HepG2 (cell line): ENCODE measurements around the gene RAD50. TPM values are rescaled to one million over a fixed set of nuclear protein-coding genes. Genes with fewer than 3 reads are reported as not detected.

Source experiments
- ATAC-seq: fragments of 200-7000 bp; cut with Tn5 transposase; 3 replicates; pipeline ENCODE4 v1.9.1; 2020; ENCODE audit warnings: mild to moderate bottlenecking, moderate library complexity
- BruUV-seq: library from RNA; stranded (reverse); fragments of 400-500 nt; replicated peaks from 2 replicates; lab custom pipeline; 2021; lab: Mats Ljungman, UMichigan
- CTCF ChIA-PET: fragments of 300-600 bp; formaldehyde crosslinking; extraction: SDS; loops from one replicate; lab custom pipeline; 2021; ENCODE audit warnings: low total read pairs, inconsistent platforms, low intra/inter-chr PET ratio; lab: Yijun Ruan, JAX
- POLR2A ChIA-PET: fragments of 350-600 bp; sonication (Branson Sonifier 250); formaldehyde crosslinking; loops from one replicate; lab custom pipeline; 2020; ENCODE audit warnings: antibody characterized with exemption, inconsistent platforms; lab: Yijun Ruan, JAX
- DNase-seq: peaks from one replicate; pipeline ENCODE4 v3.0.0-alpha.2; 2015; ENCODE audit warnings: low spot score
- FAIRE-seq: peaks from 3 replicates; lab custom pipeline; 2011; peaks lifted over from hg19 to GRCh38; lab: Jason Lieb, UNC
- H2AFZ ChIP-seq: one replicate; pipeline ENCODE4 v1.6.1; 2011; ENCODE audit warnings: low read length, inconsistent platforms
- H3K27ac ChIP-seq: fragments of 300-600 bp; 3 replicates; pipeline ENCODE4 v1.8.0; 2011; ENCODE audit warnings: mixed run types, mild to moderate bottlenecking, mixed read lengths, low read length, inconsistent platforms; ENCODE audit not compliant: insufficient read depth; ENCODE audit errors: extremely low read length
- H3K27me3 ChIP-seq, 2 experiments: fragments of 200-600 bp in 1 of 2; 2 replicates in 1 of 2; 3 replicates in 1 of 2; pipeline versions ENCODE4 v1.6.0 to v1.8.0; 2011; ENCODE audit warnings: low read length in 2 of 2, mild to moderate bottlenecking in 2 of 2, moderate library complexity in 2 of 2, inconsistent platforms in 1 of 2; ENCODE audit not compliant: insufficient read depth in 2 of 2, control insufficient read depth in 1 of 2
- H3K36me3 ChIP-seq, 2 experiments: fragments of 200-600 bp in 1 of 2; replicated peaks in 1 of 2; 2 replicates in 1 of 2; 3 replicates in 1 of 2; pipeline versions ENCODE4 v1.5.1 to v1.8.0; 2011; ENCODE audit warnings: low read length in 2 of 2, inconsistent platforms in 1 of 2; ENCODE audit not compliant: insufficient read depth in 2 of 2, control insufficient read depth in 1 of 2
- H3K4me1 ChIP-seq: 2 replicates; pipeline ENCODE4 v1.5.1; 2012; ENCODE audit warnings: low read length, inconsistent platforms; ENCODE audit not compliant: insufficient read depth
- H3K4me2 ChIP-seq: 2 replicates; pipeline ENCODE4 v1.6.0; 2011; ENCODE audit warnings: low read depth, low read length, inconsistent platforms
- H3K4me3 ChIP-seq, 3 experiments: fragments of 200-600 bp in 1 of 3; sonication (generic), shearing (Covaris generic) in 1 of 3; replicated peaks in 1 of 3; 2 replicates each; pipeline ENCODE4 v1.5.1; 2011 to 2016; ENCODE audit warnings: low read length in 3 of 3, inconsistent platforms in 2 of 3, low read depth in 2 of 3, mild to moderate bottlenecking in 2 of 3, control low read depth in 1 of 3, mixed read lengths in 1 of 3; ENCODE audit not compliant: insufficient read depth in 1 of 3
- H3K79me2 ChIP-seq: one replicate; pipeline ENCODE4 v1.6.1; 2011; ENCODE audit warnings: low read length, inconsistent platforms; ENCODE audit not compliant: insufficient read depth
- H3K9ac ChIP-seq: 2 replicates; pipeline ENCODE4 v1.6.0; 2011; ENCODE audit warnings: mild to moderate bottlenecking, low read depth, low read length, inconsistent platforms; ENCODE audit not compliant: insufficient read depth
- H3K9me3 ChIP-seq: 2 replicates; pipeline ENCODE4 v1.5.1; 2012; ENCODE audit warnings: mild to moderate bottlenecking, low read length
- H4K20me1 ChIP-seq: 2 replicates; pipeline ENCODE4 v1.6.0; 2011; ENCODE audit warnings: inconsistent platforms, mild to moderate bottlenecking, low read length, moderate library complexity; ENCODE audit not compliant: insufficient read depth
- ARNT2 ChIP-seq: sonication (generic); formaldehyde crosslinking; IDR thresholded peaks from 2 replicates; pipeline ENCODE4 v1.8.0; 2022; ENCODE audit warnings: mild to moderate bottlenecking, low read depth, missing genetic modification reagents, moderate library complexity
- CHD2 ChIP-seq: IDR thresholded peaks from 2 replicates; pipeline ENCODE4 v1.6.1; 2011; ENCODE audit warnings: low read depth, low read length, improper control_type of control experiment
- HDAC1 ChIP-seq: sonication (generic); formaldehyde crosslinking; IDR thresholded peaks from 2 replicates; pipeline ENCODE4 v1.5.1; 2020; ENCODE audit warnings: mild to moderate bottlenecking, missing genetic modification reagents
- KDM5B ChIP-seq: sonication (generic); formaldehyde crosslinking; IDR thresholded peaks from 2 replicates; pipeline ENCODE4 v1.4.0; 2020; ENCODE audit warnings: missing genetic modification reagents, mild to moderate bottlenecking, borderline replicate concordance
- MEIS2 ChIP-seq: sonication (generic); formaldehyde crosslinking; IDR thresholded peaks from 2 replicates; pipeline ENCODE4 v1.9.0; 2021; ENCODE audit warnings: mild to moderate bottlenecking, missing genetic modification reagents
- NCOA1 ChIP-seq: sonication (generic); formaldehyde crosslinking; IDR thresholded peaks from 2 replicates; pipeline ENCODE4 v1.9.0; 2021; ENCODE audit warnings: missing genetic modification reagents
- NRL ChIP-seq: sonication (generic); formaldehyde crosslinking; IDR thresholded peaks from 2 replicates; pipeline ENCODE4 v1.5.0; 2020; ENCODE audit warnings: missing genetic modification reagents, mild to moderate bottlenecking, moderate library complexity, borderline replicate concordance
- PAWR ChIP-seq: sonication (generic); formaldehyde crosslinking; IDR thresholded peaks from 2 replicates; pipeline ENCODE4 v1.4.0; 2020; ENCODE audit warnings: missing genetic modification reagents, mild to moderate bottlenecking, borderline replicate concordance
- RBFOX2 ChIP-seq: fragments of 200-400 bp; formaldehyde crosslinking; IDR thresholded peaks from 2 replicates; pipeline ENCODE4 v1.6.1; 2017; ENCODE audit warnings: low read depth, mild to moderate bottlenecking, low read length
- SIX4 ChIP-seq: sonication (generic); formaldehyde crosslinking; IDR thresholded peaks from 2 replicates; pipeline ENCODE4 v1.4.0; 2020; ENCODE audit warnings: missing genetic modification reagents
- SOX13 ChIP-seq, 3 experiments: fragments of 450-650 bp in 1 of 3; sonication (generic) in 1 of 3; formaldehyde crosslinking in 1 of 3; IDR thresholded peaks in 2 of 3; conservative IDR thresholded peaks in 1 of 3; 2 replicates each; pipeline versions ENCODE4 v1.5.0 to v1.6.1; 2016 to 2020; ENCODE audit warnings: antibody characterized with exemption in 1 of 3, mild to moderate bottlenecking in 1 of 3, missing compliant biosample characterization in 1 of 3, missing genetic modification reagents in 1 of 3, moderate library complexity in 1 of 3
- STAG1 ChIP-seq: sonication (generic); formaldehyde crosslinking; IDR thresholded peaks from 2 replicates; pipeline ENCODE4 v1.4.0; 2020; ENCODE audit warnings: missing genetic modification reagents
- ZFX ChIP-seq: sonication (generic); formaldehyde crosslinking; IDR thresholded peaks from 2 replicates; pipeline ENCODE4 v1.4.0; 2020; ENCODE audit warnings: mild to moderate bottlenecking, low read depth, missing genetic modification reagents, moderate library complexity
- ZNF563 ChIP-seq: sonication (generic); formaldehyde crosslinking; IDR thresholded peaks from 2 replicates; pipeline ENCODE4 v1.8.0; 2022; ENCODE audit warnings: mild to moderate bottlenecking, moderate library complexity, missing genetic modification reagents
- ZNF605 ChIP-seq: sonication (generic); formaldehyde crosslinking; IDR thresholded peaks from 2 replicates; pipeline ENCODE4 v1.8.0; 2022; ENCODE audit warnings: mild to moderate bottlenecking, missing genetic modification reagents
- WGBS: methylation state at CpG from one replicate; pipeline ENCODE4 v1.1.6; 2017; ENCODE audit warnings: low lambda C conversion rate; 5-methylcytosine and 5-hydroxymethylcytosine counted together
- in situ Hi-C: cut with HindIII; loops from 2 replicates; pipeline ENCODE4 v1.10.0; 2017; ENCODE audit warnings: low pct_unique_long_range_greater_than_20kb; ENCODE audit not compliant: extremely low pct_ligation_motif_present
- intact Hi-C: fragments of 100-400 bp; cut with micrococcal nuclease; formaldehyde crosslinking; loops from one replicate; pipeline ENCODE4 v1.10.0; 2022; ENCODE audit not compliant: unreplicated experiment
- polyA plus RNA-seq, 8 experiments: library from polyadenylated mRNA; depleted of rRNA in 3 of 8; stranded (reverse) in 7 of 8; unstranded in 1 of 8; fragments of >200 nt; fragmentation: Illumina TruSeq in 4 of 8; extraction: Trizol in 4 of 8; gene quantifications; 2 replicates each; pipeline versions ENCODE4 v1.2.1 to v1.2.3, GENCODE V29; 2011 to 2016; ENCODE audit warnings: low read depth in 4 of 8, missing spikeins in 1 of 8, mixed read lengths in 1 of 8; ENCODE audit not compliant: insufficient read depth in 1 of 8
- total RNA-seq, 5 experiments: library from RNA; depleted of rRNA; stranded (reverse); fragments of >200 nt; fragmentation: Illumina TruSeq; extraction: Trizol; gene quantifications; 2 replicates each; pipeline ENCODE4 v1.2.3, GENCODE V29; 2016; ENCODE audit warnings: low read depth in 1 of 5
- TF ChIP-seq, protein P1 (sequence below): conservative IDR thresholded peaks from 2 replicates; pipeline ENCODE4 v1.6.1; 2018; ENCODE audit warnings: missing genetic modification reagents

The RAD50 gene
- total and polyA plus RNA-seq, 2 of the 13 experiments (the other 11 are each of a cell fraction or from before 2014, with no cell fraction given) = 19.2 to 23.4 TPM

DNA sequence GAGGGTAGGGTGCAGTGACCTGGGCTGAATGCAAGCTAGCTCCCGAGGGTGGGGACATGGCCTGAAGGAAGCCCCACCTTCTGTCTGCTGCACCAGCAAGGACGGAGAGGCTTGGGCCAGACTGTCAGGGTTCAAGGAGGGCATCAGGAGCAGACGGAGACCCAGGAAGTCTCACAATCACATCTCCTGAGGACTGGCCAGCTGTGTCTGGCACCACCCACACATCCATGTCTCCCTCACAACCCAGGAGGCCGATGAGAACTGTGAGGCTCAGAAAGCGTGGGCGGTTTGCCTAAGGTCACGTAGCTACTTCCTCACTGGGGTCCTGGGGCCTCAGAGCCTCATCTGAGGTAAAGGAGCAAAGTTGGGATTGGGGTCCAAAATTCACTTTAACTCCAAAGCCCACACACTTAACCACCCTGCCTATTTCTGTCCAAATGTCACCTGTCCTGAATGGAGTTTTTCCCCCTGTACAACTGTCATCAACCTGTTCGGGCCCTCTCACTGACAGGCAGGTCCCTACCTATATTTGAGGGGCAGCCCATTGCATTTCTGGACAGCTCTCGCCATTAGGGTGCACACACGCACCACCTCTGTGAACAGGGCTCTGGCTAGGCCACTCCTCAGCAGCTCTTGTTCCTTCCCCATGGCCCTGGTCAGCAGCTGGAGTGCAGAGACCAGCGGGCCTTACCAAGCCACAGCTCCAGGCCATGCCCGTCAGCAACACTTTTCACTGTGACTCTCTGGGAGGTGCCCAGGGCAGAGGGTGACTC is 104.6 kb downstream of the RAD50 start (continued):
- TF ChIP-seq, protein P1, sequence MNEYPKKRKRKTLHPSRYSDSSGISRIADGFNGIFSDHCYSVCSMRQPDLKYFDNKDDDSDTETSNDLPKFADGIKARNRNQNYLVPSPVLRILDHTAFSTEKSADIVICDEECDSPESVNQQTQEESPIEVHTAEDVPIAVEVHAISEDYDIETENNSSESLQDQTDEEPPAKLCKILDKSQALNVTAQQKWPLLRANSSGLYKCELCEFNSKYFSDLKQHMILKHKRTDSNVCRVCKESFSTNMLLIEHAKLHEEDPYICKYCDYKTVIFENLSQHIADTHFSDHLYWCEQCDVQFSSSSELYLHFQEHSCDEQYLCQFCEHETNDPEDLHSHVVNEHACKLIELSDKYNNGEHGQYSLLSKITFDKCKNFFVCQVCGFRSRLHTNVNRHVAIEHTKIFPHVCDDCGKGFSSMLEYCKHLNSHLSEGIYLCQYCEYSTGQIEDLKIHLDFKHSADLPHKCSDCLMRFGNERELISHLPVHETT (CRISPR knock-in tag) = no peak
- 0 out of 2 replicates have a peak, but pooled peaks have one; percentile 25 for TF ChIP-seq ARNT2
- TF ChIP-seq SOX13 (IDR thresholded peaks at IDR 0.05) = no peak
- TF ChIP-seq SOX13 (CRISPR knock-in tag; conservative IDR thresholded peaks at IDR 0.05 in 1 of 2, IDR thresholded peaks at IDR 0.05 in 1 of 2) = no peak
- TF ChIP-seq ZNF563 = no peak
- peak; percentile 62 for TF ChIP-seq STAG1 (CRISPR knock-in tag)
- TF ChIP-seq KDM5B (CRISPR knock-in tag) = no peak
- TF ChIP-seq ZFX (CRISPR knock-in tag) = peak; percentile 46

DNA sequence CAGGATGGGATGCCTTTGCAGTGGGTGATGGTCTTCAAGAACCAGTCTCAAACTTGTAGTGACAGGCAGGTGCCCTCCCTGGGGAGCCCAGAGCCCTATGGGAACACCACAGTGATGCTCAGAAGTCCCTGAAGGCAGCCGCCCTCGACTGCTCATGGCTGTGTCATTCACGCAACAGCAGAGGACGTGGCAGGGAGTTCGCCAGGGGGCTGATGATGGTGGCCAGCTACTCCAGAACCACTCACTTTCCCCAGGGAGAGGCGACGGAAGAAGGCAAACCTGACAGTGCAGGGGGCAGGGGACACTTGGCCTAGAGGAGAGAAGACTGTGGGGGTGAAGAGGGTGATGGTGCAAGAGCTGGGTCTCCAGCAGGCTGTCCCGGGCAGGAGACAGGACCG is 105.2 kb downstream of the RAD50 start:
- in situ Hi-C loops = loop anchor here (25.0 kb wide), 1 partner anchor 275 kb away; no protein-coding TSS in a partner anchor
- 41% methylated on average over 9 of the region's 9 CpGs for WGBS
- intact Hi-C loops = no loop called here
- Histone ChIP-seq H2AFZ (no peak overlapping the region), H4K20me1 (no peaks in the 10 kb centered on the region), H3K9ac (no peak overlapping the region), H3K4me1 (peaks cover 85% of the 10 kb centered on the region), H3K79me2 (no peaks in the 10 kb centered on the region), H3K4me2 (peak overlapping the region; percentile 89), H3K27me3 (peaks cover 1 to 5% of the 10 kb centered on the region in 2 experiments; a peak in 3 of 5 replicates), H3K4me3 (peak overlapping the region in 1 of 3 experiments; percentile 69; a peak in 1 of 6 replicates), H3K27ac (no peak overlapping the region), H3K9me3 (no peaks in the 10 kb centered on the region), H3K36me3 (no peaks in the 10 kb centered on the region)
- POLR2A ChIA-PET = interaction anchor here (1.1 kb wide), 1 partner anchor 9 kb away, joined by 3 read pairs; no protein-coding TSS in a partner anchor
- no peak for DNase-seq
- CTCF ChIA-PET = no interaction called here
- FAIRE-seq = no peak
- ATAC-seq = peak; percentile 27
- BruUV-seq = no TSS peak
- no peak for TF ChIP-seq CHD2
- no peak for TF ChIP-seq MEIS2 (CRISPR knock-in tag)
- TF ChIP-seq SIX4 (CRISPR knock-in tag) = no peak
- no peak for TF ChIP-seq RBFOX2
- TF ChIP-seq HDAC1 (CRISPR knock-in tag) = 0 out of 2 replicates have a peak, but pooled peaks have one; percentile 19
- 0 out of 2 replicates have a peak, but pooled peaks have one; percentile 6 for TF ChIP-seq ZNF605 (CRISPR knock-in tag)
- TF ChIP-seq NRL (CRISPR knock-in tag) = 0 out of 2 replicates have a peak, but pooled peaks have one; percentile 25
- no peak for TF ChIP-seq NCOA1 (CRISPR knock-in tag)
- no peak for TF ChIP-seq PAWR (CRISPR knock-in tag)
